MG63 (cell line): ENCODE measurements around the gene DENND4A. TPM values are rescaled to one million over a fixed set of nuclear protein-coding genes. Genes with fewer than 3 reads are reported as not detected.
"Not testable (repeated sequence)": the region's sequence is repeated elsewhere in the genome, so short reads cannot be mapped to it uniquely, and the experiment has no call there.

Experiments used
- DNase-seq: peaks from one replicate; pipeline ENCODE4 v3.0.0-alpha.2; 2020
- H3K27me3 ChIP-seq: fragments of 250-450 bp; sonication (Bioruptor Pico); 2 replicates; pipeline ENCODE4 v1.5.1; 2020; ENCODE audit warnings: mild to moderate bottlenecking, moderate library complexity
- H3K36me3 ChIP-seq: fragments of 250-450 bp; sonication (Bioruptor Pico); 2 replicates; pipeline ENCODE4 v1.5.1; 2020; ENCODE audit warnings: mild to moderate bottlenecking, moderate library complexity
- H3K4me3 ChIP-seq: fragments of 250-450 bp; sonication (Bioruptor Pico); 2 replicates; pipeline ENCODE4 v1.5.1; 2020; ENCODE audit warnings: mild to moderate bottlenecking, moderate library complexity
- H3K9me3 ChIP-seq: fragments of 250-450 bp; sonication (Bioruptor Pico); 2 replicates; pipeline ENCODE4 v1.5.1; 2020; ENCODE audit warnings: mild to moderate bottlenecking, moderate library complexity
- total RNA-seq: library from RNA; depleted of rRNA; stranded (reverse); fragments of >200 nt; shearing (Covaris generic); gene quantifications from 2 replicates; pipeline ENCODE4 v1.2.3, GENCODE V29; 2014; ENCODE audit warnings: low replicate concordance

Gene DENND4A
- total RNA-seq, 1 experiment from 2014 or later = 10.8 TPM

- Histone ChIP-seq H3K27me3 (no peaks in the 10 kb centered on the region; the same call in 1 of the 2 replicates), H3K36me3 (no peaks in the 10 kb centered on the region)
- no peak for DNase-seq
These were observed 9.2 kb upstream of the DENND4A start for GRCh38 chr15:65801229-65801805.

GRCh38 chr15:65796610-65797078, 4.6 kb upstream of the DENND4A start:
- H3K9me3 ChIP-seq = no peaks in the 10 kb centered on the region
- DNase-seq = peak; percentile 5

More at GRCh38 chr15:65801229-65801805, 9.2 kb upstream of the DENND4A start:
- Histone ChIP-seq H3K9me3 (no peaks in the 10 kb centered on the region), H3K4me3 (no peak overlapping the region)

GRCh38 chr15:65795663-65796216, 3.6 kb upstream of the DENND4A start:
- no peaks in the 10 kb centered on the region for H3K9me3 ChIP-seq
- H3K36me3 ChIP-seq = no peaks in the 10 kb centered on the region
- no peaks in the 10 kb centered on the region for H3K27me3 ChIP-seq
- DNase-seq = no peak
- no peak overlapping the region for H3K4me3 ChIP-seq

More at GRCh38 chr15:65796610-65797078, 4.6 kb upstream of the DENND4A start:
- Histone ChIP-seq H3K36me3 (no peaks in the 10 kb centered on the region), H3K27me3 (no peaks in the 10 kb centered on the region; the same call in 1 of the 2 replicates), H3K4me3 (no peak overlapping the region)

GRCh38 chr15:65793818-65794104, 1.7 kb upstream of the DENND4A start:
- Histone ChIP-seq H3K4me3 (no peak overlapping the region), H3K9me3 (no peaks in the 10 kb centered on the region), H3K36me3 (no peaks in the 10 kb centered on the region), H3K27me3 (no peaks in the 10 kb centered on the region)
- DNase-seq = no peak

- Histone ChIP-seq H3K4me3 (peak overlapping the region; percentile 76), H3K9me3 (no peaks in the 10 kb centered on the region), H3K36me3 (no peaks in the 10 kb centered on the region), H3K27me3 (no peaks in the 10 kb centered on the region)
- no peak for DNase-seq
These were observed 1.1 kb upstream of the DENND4A start for GRCh38 chr15:65792988-65793817.

GRCh38 chr15:65791335-65792137, 557 bp downstream of the DENND4A start:
- DNase-seq = no peak
- Histone ChIP-seq H3K4me3 (peak overlapping the region; percentile 76), H3K9me3 (no peaks in the 10 kb centered on the region), H3K27me3 (no peaks in the 10 kb centered on the region), H3K36me3 (no peaks in the 10 kb centered on the region)

GRCh38 chr15:65790694-65791334, 1.3 kb downstream of the DENND4A start:
- Histone ChIP-seq H3K9me3 (no peaks in the 10 kb centered on the region), H3K4me3 (peak overlapping the region; percentile 76), H3K27me3 (no peaks in the 10 kb centered on the region), H3K36me3 (no peaks in the 10 kb centered on the region)
- DNase-seq = no peak

GRCh38 chr15:65789759-65790425, 2.2 kb downstream of the DENND4A start:
- DNase-seq = no peak
- H3K36me3 ChIP-seq = no peaks in the 10 kb centered on the region
- H3K4me3 ChIP-seq = peak overlapping the region; percentile 76

GRCh38 chr15:65789105-65789504, 3.0 kb downstream of the DENND4A start:
- H3K4me3 ChIP-seq = no peak overlapping the region
- no peak for DNase-seq
- no peaks in the 10 kb centered on the region for H3K36me3 ChIP-seq
- H3K27me3 ChIP-seq = no peaks in the 10 kb centered on the region
- no peaks in the 10 kb centered on the region for H3K9me3 ChIP-seq

More at GRCh38 chr15:65789759-65790425, 2.2 kb downstream of the DENND4A start:
- no peaks in the 10 kb centered on the region for H3K27me3 ChIP-seq
- no peaks in the 10 kb centered on the region for H3K9me3 ChIP-seq

- Histone ChIP-seq H3K4me3 (no peak overlapping the region), H3K27me3 (no peaks in the 10 kb centered on the region)
- no peak for DNase-seq
These were observed 4.8 kb downstream of the DENND4A start for GRCh38 chr15:65787260-65787659.

GRCh38 chr15:65785151-65785550, 6.9 kb downstream of the DENND4A start:
- H3K36me3 ChIP-seq = no peaks in the 10 kb centered on the region
- H3K27me3 ChIP-seq = no peaks in the 10 kb centered on the region
- H3K9me3 ChIP-seq = no peaks in the 10 kb centered on the region
- no peak overlapping the region for H3K4me3 ChIP-seq
- no peak for DNase-seq

More at GRCh38 chr15:65787260-65787659, 4.8 kb downstream of the DENND4A start:
- Histone ChIP-seq H3K36me3 (no peaks in the 10 kb centered on the region), H3K9me3 (no peaks in the 10 kb centered on the region)

GRCh38 chr15:65783872-65784271, 8.2 kb downstream of the DENND4A start:
- H3K4me3 ChIP-seq = no peak overlapping the region
- no peaks in the 10 kb centered on the region for H3K9me3 ChIP-seq
- H3K27me3 ChIP-seq = no peaks in the 10 kb centered on the region
- no peak for DNase-seq
- H3K36me3 ChIP-seq = no peaks in the 10 kb centered on the region

- no peak for DNase-seq
- no peak overlapping the region for H3K4me3 ChIP-seq
- no peaks in the 10 kb centered on the region for H3K36me3 ChIP-seq
These were observed 10.0 kb downstream of the DENND4A start for GRCh38 chr15:65782096-65782495.

GRCh38 chr15:65778701-65779100, 13.4 kb downstream of the DENND4A start:
- H3K4me3 ChIP-seq, H3K27me3 ChIP-seq, DNase-seq, H3K9me3 ChIP-seq, H3K36me3 ChIP-seq: not testable (repeated sequence)

More at GRCh38 chr15:65782096-65782495, 10.0 kb downstream of the DENND4A start:
- Histone ChIP-seq H3K9me3 (no peaks in the 10 kb centered on the region), H3K27me3 (no peaks in the 10 kb centered on the region)

- H3K27me3 ChIP-seq = no peaks in the 10 kb centered on the region
- no peaks in the 10 kb centered on the region; the same call in 1 of the 2 replicates for H3K36me3 ChIP-seq
- H3K4me3 ChIP-seq = no peak overlapping the region
- no peaks in the 10 kb centered on the region for H3K9me3 ChIP-seq
- no peak for DNase-seq
These were observed 13.8 kb downstream of the DENND4A start for GRCh38 chr15:65778269-65778668.

- Histone ChIP-seq H3K9me3 (no peaks in the 10 kb centered on the region), H3K36me3 (no peaks in the 10 kb centered on the region; the same call in 1 of the 2 replicates), H3K4me3 (no peak overlapping the region), H3K27me3 (no peaks in the 10 kb centered on the region)
- no peak for DNase-seq
These were observed 14.2 kb downstream of the DENND4A start for GRCh38 chr15:65777843-65778242.
